NOMO-1 treated with dmso at 0.1 percent for 144 hours (cell line): ENCODE measurements around the gene AK5.

Experiments used
- DNase-seq: peaks from one replicate; lab custom pipeline; 2025; ENCODE audit not compliant: unreplicated experiment; lab: John Stamatoyannopoulos, UW

The AK5 gene

DNA sequence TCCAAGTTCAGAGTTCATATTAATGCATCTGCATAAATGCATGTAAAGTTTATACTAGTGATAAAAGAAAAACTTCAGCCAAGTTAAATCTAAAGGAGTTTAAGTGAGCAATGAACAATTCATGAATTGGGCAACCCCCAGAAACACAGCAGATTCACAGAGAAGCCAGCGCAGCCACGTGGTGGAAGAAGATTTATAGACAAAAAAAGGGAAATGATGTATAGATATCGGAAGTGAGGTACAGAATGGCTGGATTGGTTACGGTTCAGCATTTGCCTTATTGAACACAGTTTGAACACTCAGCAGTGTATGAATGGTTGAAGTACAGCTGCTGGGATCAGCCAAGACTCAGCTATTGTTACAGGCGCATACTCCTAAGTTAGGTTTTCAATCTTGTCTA lies 5.7 kb downstream of the AK5 start:
- peak; percentile 65 for DNase-seq

DNA sequence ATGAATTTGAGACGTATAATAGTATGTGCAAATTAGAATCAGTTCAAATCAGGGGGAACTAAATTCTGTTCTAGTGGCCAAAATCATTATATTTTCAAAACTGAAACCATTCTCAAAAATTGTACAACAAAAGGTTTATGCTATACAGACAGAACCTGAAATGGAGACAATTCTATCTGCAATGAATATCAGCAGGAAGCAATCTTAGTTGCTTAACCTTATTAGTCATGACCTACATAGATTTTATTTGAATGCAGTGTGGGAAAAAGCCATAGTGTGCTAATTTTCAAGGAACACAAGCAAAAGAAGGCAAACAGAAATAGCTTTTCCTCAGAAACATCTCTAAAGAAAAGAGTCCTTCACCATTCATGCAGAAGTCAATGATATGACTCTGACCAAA lies 6.5 kb downstream of the AK5 start:
- DNase-seq: no peak

DNA sequence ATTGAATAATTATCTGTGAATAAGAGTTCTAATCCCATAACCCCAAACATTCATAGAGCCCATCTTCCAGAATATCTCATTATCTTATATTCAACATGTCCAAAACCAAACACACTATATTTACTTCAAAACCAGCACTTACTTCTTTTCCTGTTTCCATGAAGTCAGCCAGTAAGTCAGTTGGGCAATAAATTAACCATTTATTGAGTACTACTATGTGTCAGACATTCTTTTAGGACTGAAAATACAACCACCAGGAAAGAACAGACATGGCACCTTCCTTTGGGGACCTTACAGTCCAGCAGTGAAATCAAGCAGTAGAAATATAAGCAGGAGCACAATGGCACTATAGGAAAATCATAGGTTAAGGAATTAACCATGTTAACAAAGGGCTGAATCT lies 8.8 kb downstream of the AK5 start:
- DNase-seq: no peak

DNA sequence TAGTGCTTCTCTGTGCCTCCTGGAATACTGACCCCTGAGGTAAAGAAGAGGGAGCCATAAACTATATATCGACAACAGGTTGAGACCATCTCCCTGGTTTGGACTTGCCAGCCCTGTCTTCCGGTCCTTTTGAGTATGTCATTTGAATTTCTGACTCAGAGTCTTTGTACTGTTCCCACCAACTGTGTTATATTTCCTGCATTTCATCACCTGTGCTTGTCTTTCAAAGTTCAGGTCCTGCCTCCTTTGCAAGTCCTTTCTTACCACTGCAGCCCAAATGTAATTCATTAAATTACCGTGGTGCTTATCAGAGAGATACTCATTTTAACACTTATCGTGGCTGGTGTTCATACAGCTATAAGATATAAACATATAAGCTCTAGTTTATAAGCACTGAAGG lies 10.7 kb downstream of the AK5 start:
- DNase-seq: no peak

DNA sequence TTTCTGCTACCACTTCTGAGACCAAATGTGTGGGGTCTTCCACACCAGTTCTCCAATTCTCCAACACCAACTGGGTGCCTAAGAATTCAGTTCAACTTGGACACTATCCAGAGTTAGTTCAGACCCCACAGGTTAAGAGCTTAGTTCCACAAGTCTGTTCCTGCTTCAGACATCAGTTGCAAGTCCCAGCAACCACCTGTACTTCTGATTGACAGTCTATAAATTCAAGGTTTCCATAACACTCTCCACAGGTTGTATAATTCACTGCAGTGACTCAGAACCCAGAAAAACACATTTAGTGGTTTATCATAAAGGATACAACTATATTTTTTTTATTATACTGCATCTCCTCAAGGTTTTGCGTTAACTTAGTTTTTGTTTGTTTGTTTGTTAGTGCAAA lies 18.7 kb downstream of the AK5 start:
- no peak for DNase-seq

DNA sequence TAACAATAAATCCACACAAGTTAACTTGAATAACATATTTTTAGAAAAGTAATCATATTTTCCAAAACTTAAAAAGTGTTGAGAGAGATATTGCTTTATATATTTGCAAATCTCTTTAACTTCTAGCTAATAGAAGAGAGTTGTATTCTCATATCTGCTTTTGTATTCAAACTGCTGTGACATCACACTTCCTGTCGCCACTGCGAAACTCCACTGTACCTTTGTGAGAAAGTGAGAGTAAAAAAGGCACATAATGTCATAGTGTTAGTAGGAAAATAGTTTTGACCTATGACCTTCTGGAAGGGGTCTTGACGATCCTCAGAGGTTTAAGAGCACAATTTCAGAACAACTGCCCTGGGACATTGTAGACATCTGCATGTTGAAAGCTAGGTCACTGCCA lies 21.6 kb downstream of the AK5 start:
- DNase-seq: no peak

DNA sequence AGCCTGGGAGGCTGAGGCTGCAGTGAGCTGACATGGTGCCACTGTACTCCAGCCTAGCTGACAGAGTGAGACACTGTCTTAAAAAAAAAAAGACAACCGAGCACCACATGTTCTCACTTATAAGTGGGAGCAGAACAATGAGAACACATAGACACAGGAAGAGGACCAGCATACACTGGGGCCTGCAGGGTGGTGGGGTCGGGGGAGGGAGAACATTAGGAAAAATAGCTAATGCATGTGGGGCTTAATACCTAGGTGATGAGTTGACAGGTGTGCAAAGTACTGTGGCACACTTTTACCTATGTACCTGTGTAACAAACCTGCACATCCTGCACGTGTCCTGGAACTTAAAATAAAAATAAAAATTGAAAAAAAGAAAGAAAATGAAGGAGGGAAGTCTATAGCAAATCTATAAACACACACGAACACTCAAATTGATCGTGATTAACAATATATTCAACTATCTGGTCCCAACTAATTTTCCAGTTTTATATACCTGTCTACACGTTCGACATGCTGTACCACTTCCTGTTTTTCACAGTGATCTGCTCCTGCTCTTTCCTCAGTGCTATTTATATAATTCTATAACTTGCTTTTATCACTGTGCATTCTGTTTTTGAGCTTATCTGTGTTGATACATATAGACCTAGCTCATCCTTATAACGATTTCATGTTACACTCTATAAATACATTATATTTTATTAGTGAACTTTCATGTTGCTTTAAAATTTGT lies 27.2 kb downstream of the AK5 start:
- DNase-seq: no peak

DNA sequence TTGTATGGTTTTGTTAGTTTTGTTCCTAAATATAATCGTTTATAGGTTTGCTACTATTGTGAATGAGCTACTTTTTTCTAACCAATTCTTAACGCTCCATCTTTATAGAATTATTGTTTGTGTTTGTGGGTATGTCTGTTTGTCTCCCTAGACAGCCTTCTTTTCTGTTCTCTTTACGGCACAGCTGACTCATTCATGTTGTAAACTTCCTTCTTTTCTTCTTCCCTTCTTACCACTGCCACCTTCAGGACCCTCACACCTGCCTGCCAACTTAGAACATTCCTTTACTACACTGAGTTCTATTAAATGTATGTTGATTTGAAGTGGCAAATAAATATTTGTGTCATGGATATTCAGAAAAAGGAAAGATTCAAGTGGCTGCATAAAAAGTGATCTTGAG lies 29.1 kb downstream of the AK5 start:
- no peak for DNase-seq

DNA sequence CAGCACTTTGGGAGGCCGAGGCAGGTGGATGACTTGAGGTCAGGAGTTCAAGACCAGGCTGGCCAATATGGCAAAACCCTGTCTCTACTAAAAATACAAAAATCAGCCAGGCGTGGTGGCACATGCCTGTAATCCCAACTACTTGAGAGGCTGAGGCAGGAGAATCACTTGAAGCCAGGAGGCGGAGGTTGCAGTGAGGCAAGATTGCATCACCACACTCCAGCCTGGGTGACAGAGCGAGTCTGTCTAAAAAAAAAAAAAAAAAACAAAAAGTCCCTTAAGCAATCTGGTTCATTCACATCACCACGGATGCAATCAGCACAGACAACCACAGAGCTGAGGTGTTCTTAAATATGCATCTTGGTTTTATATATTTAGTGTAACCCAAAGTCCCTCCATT lies 30.5 kb downstream of the AK5 start:
- peak; percentile 4 for DNase-seq

DNA sequence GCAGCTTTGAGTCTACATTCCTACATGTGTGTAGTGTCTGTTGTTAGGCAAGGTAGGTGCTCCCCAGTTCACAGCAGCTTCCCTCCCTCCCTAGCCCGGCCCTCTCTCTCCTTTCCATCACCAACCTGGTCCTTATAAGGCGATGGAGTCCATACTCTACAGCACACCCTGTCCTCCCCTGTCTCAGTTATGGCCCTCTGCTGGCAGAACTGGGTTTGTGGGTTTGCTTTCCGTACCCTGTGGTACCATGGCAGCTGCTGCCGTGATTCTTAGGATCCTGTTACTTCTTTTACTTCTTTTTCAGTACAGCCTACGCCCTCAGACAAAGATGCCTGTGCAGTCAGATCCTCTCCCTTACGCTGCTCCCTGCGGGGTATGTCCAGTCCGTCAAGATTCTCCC lies 31.7 kb downstream of the AK5 start:
- DNase-seq: peak; percentile 61

DNA sequence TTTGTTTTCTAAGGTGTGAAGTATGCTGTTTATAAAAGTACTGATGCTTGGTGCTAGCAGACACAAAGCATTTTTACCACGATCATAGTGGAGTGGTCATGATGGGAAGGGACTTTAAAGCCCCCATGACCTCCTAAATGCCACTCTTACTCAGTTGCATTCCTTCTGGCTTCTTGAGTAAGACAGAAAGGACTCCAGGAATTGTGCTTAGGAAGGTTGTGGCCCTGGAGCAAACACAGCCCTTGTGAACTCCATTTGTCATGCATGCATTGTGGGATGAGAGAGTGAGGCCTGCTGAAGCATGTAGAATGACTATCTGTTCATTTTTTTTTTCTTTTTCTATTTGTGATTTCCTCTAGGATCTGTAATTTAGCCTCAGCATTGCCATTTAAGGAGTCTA lies 34.2 kb downstream of the AK5 start:
- no peak for DNase-seq

DNA sequence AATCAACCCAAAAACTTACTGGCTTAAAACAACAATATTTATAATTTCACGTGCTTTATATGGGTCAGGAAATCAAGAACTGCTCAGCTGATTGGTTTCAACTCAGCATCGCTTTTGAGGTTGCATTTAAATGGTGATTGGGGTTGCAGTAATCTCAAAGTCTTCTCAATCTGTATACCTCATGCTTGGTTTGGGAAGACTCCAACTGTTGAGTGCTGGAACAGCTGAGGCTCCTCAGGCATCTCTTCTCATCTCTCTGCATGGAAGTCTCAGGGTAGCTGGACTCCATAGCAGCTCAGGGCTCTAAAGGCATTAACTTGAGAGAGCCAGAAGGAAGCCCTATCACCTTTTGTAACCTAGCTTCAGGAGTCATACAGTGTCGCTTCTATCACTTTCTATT lies 35.1 kb downstream of the AK5 start:
- no peak for DNase-seq

DNA sequence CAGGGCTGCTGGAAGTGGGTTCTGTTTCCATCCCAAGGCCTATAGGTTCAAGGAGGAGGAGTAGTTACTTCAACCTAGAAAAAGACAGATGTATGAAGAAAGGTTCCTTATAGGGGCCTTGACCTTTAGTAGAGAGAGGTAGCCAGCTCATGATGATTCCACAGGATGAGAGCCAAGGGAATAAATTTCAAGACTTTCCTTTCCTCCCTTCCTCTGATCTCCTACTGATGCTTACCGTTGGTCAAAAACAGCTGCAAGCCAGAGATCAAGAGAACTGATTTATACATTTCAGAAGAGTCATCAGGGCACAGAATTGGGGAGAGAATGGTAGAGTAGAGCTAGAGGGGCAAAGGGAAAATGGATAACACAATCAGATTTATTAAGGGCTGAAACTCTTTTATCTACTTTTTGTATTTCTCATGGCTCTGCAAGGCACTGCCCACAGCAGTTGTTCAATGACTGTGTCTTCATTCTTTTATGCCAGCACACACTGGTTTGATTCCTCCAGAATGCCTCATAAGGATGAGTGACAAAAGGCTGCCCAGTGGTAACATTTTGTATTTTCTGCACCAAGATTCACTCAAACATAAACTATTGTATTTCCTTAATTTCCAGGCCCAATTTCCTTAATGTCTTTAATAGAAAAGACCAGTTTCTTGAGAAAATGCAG lies 37.4 kb downstream of the AK5 start:
- DNase-seq: no peak

DNA sequence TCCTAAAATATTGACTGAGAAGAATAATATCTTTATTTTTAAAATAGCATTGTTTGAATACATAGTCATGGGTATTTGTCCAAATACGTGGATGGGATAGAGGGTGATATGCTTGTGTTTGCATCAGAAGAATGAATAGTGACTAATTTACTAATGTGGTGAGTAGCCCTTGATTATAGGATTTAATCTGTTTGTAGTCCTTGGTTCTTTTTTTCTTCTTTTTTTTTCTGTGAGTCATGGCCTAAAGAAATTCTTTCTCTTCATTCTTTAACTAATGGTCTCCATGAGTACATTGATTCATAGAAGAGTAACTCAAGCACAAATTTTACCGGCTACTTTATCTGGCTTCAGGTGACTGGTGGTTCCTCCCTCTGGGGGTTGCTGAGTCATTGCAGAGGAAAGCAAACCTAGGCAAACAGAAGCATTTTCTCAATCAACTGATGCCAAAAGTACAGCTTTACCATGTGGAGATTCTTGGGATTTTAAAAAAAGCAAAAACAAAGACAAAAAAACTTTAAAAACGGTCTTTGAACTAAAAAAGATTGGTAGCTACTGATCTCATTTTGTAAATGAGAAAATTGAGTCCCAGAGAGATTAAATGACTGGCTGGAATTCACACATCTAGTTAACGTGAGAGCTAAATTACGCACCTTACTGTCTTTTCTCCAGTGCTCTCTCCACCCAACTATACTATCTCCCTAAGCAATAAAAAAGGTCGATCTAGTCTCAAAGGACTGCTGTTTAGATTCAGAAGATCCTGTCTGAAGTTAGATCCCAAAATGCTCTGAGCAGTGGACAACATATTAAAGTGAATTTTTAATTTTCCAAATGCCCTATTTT lies 40.5 kb downstream of the AK5 start:
- DNase-seq: no peak

DNA sequence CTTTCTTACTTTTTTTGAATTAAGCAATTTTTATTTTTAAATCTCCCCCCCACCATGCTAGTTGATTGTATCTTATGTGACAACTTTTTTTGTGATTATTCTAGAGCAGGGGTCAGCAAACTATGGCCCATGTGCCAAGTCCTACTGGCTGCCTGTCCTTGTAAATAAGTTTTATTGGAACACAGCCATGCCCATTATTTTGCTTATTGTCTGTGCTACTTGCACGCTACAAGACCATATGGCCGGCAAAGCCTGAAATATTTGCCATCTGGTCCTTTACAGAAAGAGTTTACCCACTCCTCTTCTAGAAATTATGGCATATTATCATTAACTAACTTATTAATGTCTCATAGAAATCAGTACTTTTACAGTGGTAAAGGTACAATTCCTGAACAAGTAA lies 51.7 kb downstream of the AK5 start:
- DNase-seq: no peak

DNA sequence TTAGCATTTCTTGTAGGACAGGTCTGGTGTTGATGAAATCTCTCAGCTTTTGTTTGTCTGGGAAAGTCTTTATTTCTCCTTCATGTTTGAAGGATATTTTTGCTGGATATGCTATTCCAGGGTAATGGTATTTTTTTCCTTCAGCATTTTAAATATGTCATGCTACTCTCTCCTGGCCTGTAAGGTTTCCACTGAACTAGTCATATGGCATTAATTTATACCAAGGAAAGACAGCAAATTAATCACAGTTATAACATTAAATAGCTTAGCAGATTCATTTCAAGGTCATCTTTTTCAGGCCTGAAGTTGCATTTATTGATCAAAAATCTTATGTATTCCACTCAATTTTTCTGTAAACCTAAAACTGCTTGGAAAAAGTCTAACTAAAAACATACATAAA lies 54.9 kb downstream of the AK5 start:
- no peak for DNase-seq

DNA sequence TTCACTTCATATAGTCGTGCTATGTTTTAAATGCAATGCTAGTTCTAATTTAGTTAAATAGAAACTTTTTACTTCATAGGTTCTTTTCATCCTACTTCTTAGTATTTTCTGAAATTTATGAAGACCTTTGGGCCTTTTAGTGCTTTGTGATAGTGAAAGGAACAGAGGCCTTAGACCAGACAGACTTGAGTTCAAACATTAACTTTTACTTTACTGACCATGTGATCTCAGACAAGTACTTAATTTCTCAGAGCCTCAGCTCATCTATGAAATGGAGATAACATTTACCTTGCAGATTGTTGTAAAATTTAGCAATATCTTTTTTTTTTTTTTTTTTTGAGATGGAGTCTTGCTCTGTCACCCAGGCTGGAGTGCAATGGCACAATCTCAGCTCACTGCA lies 57.5 kb downstream of the AK5 start:
- DNase-seq: no peak

DNA sequence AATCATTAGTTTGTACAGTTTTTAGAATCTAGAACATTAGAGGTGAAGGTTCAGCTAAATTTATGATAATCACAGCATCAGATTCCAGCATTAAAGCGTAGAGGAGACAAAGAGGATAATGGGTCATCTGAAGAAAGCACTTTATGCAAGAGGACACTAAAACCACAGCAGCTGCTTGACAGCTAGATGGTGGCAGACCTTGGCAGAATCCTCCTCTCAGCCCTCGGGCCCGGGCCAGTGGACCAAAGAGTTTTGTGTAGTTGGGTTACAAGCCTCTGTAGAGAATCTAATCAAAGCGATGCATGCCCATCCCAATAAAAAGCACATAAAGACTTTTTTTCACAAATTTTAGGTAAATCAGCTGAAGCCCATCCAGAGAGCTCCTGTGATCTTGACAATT lies 59.4 kb downstream of the AK5 start:
- no peak for DNase-seq

DNA sequence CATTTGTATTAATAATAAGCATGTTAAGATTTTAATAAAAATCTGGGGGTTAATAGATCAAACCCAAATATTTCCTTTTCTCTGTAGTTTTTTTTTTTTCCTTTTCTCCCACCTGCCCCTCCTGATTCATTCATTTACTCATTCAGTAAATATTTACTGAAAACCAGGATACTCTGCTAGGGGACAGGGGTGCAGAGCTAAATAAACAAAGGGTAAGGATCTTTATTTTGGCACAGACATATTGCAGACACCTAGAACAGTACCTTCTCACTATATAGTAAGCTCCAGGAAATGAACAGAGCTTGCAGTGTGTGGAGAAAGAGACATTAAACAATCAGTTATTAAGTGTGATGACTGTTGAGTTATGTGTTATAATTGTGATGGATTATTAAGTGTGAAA lies 60.9 kb downstream of the AK5 start:
- DNase-seq: no peak

DNA sequence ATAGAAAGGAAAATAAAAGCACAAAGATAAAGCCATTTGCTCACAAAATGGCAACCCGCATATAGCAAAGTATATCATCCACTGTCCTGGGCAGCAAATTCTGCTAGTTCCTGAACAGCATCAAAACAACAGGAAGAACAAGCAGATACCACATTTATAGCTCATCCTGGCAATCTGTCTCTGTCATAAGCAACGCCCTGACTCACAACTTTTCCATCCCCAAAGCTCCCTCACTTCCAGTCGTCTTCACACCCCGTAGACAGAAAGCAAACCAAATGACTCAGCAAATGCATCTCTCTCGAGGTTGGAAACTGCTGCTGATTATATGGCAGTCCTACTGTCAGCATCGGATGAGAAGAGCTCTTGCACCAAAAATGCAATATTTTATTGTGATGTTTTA lies 65.8 kb downstream of the AK5 start:
- no peak for DNase-seq

DNA sequence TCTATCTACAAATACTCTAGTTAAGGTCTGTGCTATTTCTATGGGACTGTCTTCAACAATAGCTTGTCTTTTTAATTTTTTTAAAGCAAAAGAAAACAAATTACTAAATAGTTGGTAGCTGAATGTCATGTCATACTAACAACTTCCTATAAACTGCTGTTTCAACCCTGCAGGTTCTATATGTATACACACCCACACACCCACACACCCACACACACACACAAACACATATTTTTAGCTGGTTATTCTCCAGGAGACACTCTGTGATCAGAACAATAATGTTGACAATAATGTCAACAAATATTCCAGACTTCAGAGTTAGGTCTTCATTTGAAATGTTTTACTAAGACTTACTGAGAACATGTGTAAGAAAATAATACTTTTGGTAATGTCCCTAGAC lies 66.7 kb downstream of the AK5 start:
- DNase-seq: no peak

DNA sequence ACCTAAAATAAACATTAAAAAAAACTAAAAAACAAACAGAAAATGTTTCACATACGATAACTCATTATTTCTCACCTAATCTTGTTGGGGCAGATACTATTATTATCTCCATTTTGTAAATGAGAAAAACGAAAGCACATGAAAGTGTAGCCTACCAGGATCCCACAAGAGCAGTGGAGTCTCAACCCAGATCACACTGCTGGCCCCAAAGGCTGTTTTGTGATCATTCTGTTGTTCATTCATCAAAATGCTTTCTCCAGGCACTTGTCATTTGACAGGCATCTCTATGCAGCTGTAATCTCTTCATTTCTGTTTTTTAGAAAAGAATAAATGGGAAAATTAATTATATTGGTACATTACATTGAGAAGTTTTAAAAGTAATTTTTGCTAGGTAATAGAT lies 67.5 kb downstream of the AK5 start:
- no peak for DNase-seq
